Cardiac fibroblast (primary cell): ENCODE data around the gene TRMT61A.

ENCODE experiments used
- DNase-seq, 2 donors: peaks; one replicate each; pipeline versions ENCODE4 v3.0.0 to v3.0.0-alpha.2; 2010; ENCODE audit warnings: low read depth in 2 of 2
- H3K4me3 ChIP-seq, 2 donors: replicated peaks in 1 of 2; 1 replicate in 1 of 2; 2 replicates in 1 of 2; pipeline ENCODE4 v1.5.1; 2011; ENCODE audit warnings: low read depth in 2 of 2, low read length in 2 of 2, mild to moderate bottlenecking in 2 of 2, moderate library complexity in 1 of 2
- CTCF ChIP-seq: IDR thresholded peaks from one replicate; pipeline ENCODE4 v1.5.1; 2011; ENCODE audit warnings: low read depth, mild to moderate bottlenecking, low read length, inconsistent platforms

TRMT61A gene

GRCh38 chr14:103489621-103490020 is 39.4 kb upstream of the TRMT61A start:
- DNase-seq: no peak
- TF ChIP-seq CTCF: no peak
- H3K4me3 ChIP-seq: no peak overlapping the region

- no peak for DNase-seq
- no peak overlapping the region for H3K4me3 ChIP-seq
- TF ChIP-seq CTCF: no peak
Observed at GRCh38 chr14:103491691-103492090, 37.3 kb upstream of the TRMT61A start.

- no peak for TF ChIP-seq CTCF
- H3K4me3 ChIP-seq: no peak overlapping the region
- DNase-seq: no peak
Observed at GRCh38 chr14:103492156-103492925, 36.7 kb upstream of the TRMT61A start.

- H3K4me3 ChIP-seq: no peak overlapping the region
- DNase-seq: no peak
- TF ChIP-seq CTCF: no peak
Observed at GRCh38 chr14:103495854-103496253, 33.1 kb upstream of the TRMT61A start.

GRCh38 chr14:103496776-103497175 is 32.2 kb upstream of the TRMT61A start:
- no peak for TF ChIP-seq CTCF
- H3K4me3 ChIP-seq: no peak overlapping the region
- peak in 1 of 2 donors; percentile 49 for DNase-seq

- DNase-seq: no peak
- no peak for TF ChIP-seq CTCF
- no peak overlapping the region for H3K4me3 ChIP-seq
Observed at GRCh38 chr14:103499709-103500108, 29.3 kb upstream of the TRMT61A start.
